GM19468 (cell line): ENCODE data around the gene RFTN1.

Source experiments
- ATAC-seq: cut with Tn5 transposase; IDR thresholded peaks from one replicate; pipeline ENCODE4 v1.9.1; 2021; ENCODE audit warnings: mild to moderate bottlenecking, moderate library complexity, moderate number of reproducible peaks; ENCODE audit not compliant: unreplicated experiment; ENCODE audit errors: extremely low read depth

RFTN1 gene

GRCh38 chr3:16338999-16339398 lies 174.5 kb downstream of the RFTN1 start:
- ATAC-seq, result no peak

- ATAC-seq, result peak; percentile 77
These were observed 175.5 kb downstream of the RFTN1 start for GRCh38 chr3:16337856-16338540.

GRCh38 chr3:16336825-16337224 lies 176.7 kb downstream of the RFTN1 start:
- no peak for ATAC-seq

DNA sequence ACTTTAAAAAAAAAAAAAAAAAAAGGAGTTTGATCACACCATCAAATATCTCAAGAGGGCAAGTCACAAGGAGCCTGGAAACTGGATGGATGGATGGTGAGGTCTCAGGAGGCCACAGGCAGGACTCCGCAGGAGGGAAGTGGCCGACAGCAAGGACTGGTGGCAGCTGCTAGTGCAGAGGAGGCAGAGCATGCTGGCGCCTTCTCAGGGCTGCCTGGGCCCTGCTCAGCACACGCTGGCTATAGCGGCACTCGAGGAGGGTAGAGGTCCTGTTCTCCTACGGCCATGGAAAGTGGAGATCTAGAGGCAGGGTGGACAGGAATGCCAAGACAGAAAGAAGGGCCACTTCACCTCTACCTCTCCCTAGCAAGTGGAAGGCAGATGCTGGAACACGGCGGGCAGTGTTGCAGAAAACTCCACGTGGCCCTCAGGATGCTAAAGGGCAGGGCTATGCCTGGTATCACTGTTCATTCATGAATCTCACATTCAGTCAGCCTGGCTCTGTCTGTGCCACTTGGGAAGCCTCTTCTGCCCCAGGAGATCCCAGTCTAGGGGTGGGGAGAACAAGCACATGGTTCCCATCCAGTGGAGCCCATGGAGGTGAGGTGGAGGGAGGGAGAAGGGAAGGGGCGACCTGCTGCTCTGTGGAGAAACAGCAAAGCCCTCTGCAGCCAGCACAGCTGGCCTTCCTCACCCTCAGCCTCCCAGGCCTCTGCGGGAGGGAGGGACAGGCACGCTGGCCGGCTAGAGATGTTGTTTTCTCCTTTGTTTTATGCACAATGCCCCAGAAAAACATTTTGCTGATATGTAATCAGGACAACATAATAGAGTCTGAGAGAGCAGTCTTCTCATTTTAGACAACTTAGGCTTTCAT lies 177.5 kb downstream of the RFTN1 start:
- no peak for ATAC-seq

GRCh38 chr3:16335333-16335732 lies 178.2 kb downstream of the RFTN1 start:
- ATAC-seq, result no peak

DNA sequence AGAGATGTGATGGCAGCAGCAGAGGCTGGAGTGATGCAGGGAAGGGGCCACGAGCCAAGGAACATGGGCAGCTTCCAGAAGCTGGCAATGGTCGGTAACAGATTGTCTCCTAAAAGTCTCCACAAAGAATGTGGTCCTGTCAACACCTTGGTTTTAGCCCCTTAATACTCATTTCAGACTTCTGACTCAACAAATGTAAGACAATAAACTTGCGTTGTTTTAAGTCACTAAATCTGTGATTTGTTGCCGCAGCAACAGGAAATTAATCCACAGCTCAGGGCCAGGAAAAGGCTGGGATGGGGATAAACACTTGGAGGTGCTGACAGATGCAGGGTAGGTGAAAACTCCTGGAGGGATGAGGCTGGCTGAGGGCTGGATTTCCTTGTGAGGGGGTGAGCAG lies 178.6 kb downstream of the RFTN1 start:
- ATAC-seq, result no peak

DNA sequence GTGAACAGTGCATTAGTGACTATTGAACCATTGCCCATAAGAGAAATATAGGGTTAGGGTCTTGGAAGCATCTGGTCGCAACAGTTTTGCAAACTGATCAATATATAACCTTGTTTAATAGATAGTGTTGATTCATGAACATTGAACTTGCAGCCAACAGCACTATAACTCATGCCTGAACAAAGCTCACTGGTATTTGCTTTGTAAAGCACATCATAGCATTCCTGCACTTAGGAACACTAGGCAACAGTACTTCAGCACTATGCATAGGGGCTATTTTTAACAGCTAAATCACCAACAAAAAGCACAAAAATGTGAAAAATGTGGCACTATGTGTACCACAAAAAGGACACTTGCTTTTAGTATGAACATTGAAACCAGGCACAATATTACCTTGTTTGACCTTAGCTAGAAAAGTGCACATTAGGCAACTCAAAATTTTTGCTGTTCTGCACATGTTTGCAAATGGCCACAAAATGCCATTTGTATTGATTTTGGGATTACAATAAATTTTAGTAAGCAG lies 180.5 kb downstream of the RFTN1 start:
- ATAC-seq, result no peak

DNA sequence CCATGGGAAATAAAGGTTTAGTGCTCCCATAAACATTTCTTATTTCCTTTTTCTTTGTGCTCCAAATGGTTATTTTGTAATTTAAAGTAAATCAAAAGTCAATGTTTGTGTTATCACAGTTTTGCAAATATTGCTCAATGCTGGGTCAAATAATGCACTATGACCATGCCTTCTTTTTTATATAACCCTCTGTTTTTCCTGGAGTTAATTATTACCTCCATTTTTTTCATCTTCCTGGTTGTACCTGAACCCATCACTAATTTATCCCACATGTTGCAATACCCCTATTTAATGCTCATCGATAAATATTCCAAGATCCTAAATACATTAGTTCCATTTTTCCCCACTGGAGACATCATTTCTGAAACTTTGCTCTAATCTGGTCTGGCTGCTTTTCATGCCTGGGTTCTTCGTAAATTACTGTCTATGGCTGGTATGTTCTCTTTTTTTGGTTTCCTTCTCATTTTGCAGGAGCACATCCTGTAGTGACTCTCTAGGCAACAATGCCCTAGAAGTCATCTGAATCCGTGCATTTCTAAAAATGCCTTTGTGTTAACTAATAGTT lies 182.1 kb downstream of the RFTN1 start:
- no peak for ATAC-seq

GRCh38 chr3:16330351-16330750 lies 183.1 kb downstream of the RFTN1 start:
- ATAC-seq, result no peak

DNA sequence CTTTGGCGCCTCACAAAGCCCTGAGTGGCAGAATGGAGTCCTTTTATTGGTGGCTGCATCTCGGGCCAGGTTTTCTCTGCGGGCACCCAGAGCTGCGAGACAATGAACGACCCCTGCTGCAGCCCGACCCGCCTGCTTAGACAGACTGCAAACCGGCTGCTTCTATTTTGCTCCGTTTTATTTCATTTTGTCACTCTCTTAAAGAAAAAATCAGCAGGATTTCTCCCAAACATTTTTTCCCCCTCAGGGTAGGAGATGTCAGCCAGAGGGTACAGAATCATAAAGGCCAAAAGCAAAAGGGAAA lies 183.7 kb downstream of the RFTN1 start:
- no peak for ATAC-seq

GRCh38 chr3:16329036-16329825 lies 184.3 kb downstream of the RFTN1 start:
- no peak for ATAC-seq

- no peak for ATAC-seq
These were observed 185.4 kb downstream of the RFTN1 start for GRCh38 chr3:16328124-16328523.

DNA sequence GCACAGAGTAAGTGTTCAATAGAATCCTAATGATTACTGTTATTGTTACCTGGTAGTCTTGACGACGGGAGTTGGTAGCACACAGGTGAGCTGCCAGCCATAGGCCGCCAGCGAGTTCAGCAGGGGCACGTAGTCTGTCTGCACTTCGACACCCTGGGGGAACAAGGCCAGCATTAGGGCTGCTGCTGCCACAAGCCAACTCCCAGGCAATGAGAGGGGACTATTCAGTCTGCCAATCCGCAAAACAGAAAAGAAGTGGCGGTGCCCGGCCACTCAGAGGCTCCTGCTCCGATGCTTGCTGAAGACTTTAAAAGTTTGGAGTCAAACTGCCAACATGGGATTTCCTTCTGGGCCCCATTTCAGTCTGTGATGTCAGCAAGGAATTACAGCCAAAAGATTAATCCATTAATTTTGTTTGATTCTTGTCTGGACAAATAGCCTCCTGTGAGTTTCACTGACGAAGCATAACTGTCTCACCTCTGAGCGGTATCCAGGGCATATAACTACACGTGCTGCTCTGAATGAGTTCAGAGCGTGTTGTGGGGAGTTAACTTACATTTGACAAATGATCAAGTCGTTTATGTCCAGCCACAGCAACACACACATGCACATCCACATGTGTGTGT lies 186.7 kb downstream of the RFTN1 start:
- ATAC-seq, result no peak

GRCh38 chr3:16325850-16326249 lies 187.6 kb downstream of the RFTN1 start:
- ATAC-seq, result no peak

DNA sequence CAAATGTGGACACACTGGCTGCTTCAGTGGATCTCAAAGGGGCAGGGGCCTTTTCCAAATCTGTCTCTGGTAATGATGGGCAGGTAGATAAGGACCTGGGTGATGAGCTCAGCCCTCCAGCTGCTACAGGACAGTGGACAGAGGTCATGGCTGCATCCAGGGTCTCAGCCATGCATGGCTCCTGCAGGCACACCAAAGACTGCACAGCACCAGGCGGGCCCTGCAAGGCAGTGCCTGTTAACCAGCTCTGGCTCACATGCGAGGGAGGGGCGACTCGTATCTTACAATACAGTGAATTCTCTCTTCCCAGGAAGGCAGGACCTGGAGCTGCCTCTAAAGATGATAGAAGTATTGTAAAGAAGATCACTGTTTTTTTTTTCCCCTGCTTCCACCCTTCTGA lies 189.8 kb downstream of the RFTN1 start:
- ATAC-seq, result no peak

GRCh38 chr3:16322189-16322588 lies 191.3 kb downstream of the RFTN1 start:
- ATAC-seq, result no peak

- no peak for ATAC-seq
These were observed 192.8 kb downstream of the RFTN1 start for GRCh38 chr3:16320711-16321110.

DNA sequence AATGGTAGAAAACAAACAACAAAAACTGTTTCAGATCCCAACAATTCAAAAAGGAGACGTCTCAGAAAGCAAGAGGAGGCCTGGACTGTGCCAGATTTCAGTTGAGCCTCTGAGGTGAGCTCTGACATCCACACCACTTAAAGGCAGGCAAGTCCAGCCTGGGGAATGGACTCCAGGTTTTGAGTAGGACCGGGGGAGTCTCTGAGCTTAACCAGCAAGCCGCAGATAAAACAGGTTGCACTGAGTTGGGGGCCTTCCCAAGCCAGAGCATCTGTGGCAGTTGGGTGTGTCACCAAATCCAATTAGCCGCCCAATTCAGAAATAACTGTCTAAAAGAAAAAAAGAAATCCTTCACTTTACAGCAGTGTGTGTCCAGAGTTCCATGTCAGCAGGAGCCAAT lies 193.8 kb downstream of the RFTN1 start:
- no peak for ATAC-seq

- ATAC-seq, result no peak
These were observed 194.2 kb downstream of the RFTN1 start for GRCh38 chr3:16319307-16319706.

GRCh38 chr3:16318176-16318575 lies 195.3 kb downstream of the RFTN1 start:
- no peak for ATAC-seq
